Embryonic facial prominence (tissue), 1 donor: Measurements from ENCODE around the gene ELF2.
"Not testable (repeated sequence)": the region's sequence is repeated elsewhere in the genome, so short reads cannot be mapped to it uniquely, and the experiment has no call there.

Source experiments
- DNase-seq: peaks from one replicate; pipeline ENCODE4 v3.0.0-alpha.2; 2016; ENCODE audit errors: extremely low spot score

ELF2 gene

GRCh38 chr4:139082750-139083606, 94.0 kb downstream of the ELF2 start:
- peak; percentile 92 for DNase-seq

- DNase-seq = no peak
Observed at GRCh38 chr4:139078926-139079325, 98.1 kb downstream of the ELF2 start.

GRCh38 chr4:139077567-139078355, 99.3 kb downstream of the ELF2 start:
- DNase-seq = no peak

GRCh38 chr4:139076016-139076744, 100.8 kb downstream of the ELF2 start:
- DNase-seq = no peak

- no peak for DNase-seq
Observed at GRCh38 chr4:139060591-139060990, 116.4 kb downstream of the ELF2 start.

GRCh38 chr4:139059026-139059425, 118.0 kb downstream of the ELF2 start:
- not testable (repeated sequence) for DNase-seq

GRCh38 chr4:139054791-139055505, 122.1 kb downstream of the ELF2 start:
- DNase-seq = no peak

GRCh38 chr4:139053909-139054308, 123.1 kb downstream of the ELF2 start:
- DNase-seq = no peak

GRCh38 chr4:139050446-139050845, 126.6 kb downstream of the ELF2 start:
- DNase-seq = no peak

- no peak for DNase-seq
Observed at GRCh38 chr4:139048026-139048425, 129.0 kb downstream of the ELF2 start.

GRCh38 chr4:139044291-139044690, 132.7 kb downstream of the ELF2 start:
- DNase-seq = no peak

GRCh38 chr4:139042981-139043460, 134.0 kb downstream of the ELF2 start:
- DNase-seq = no peak

- DNase-seq = no peak
Observed at GRCh38 chr4:139038874-139039443, 138.1 kb downstream of the ELF2 start.

GRCh38 chr4:139036885-139037284, 140.1 kb downstream of the ELF2 start:
- no peak for DNase-seq

- no peak for DNase-seq
Observed at GRCh38 chr4:139035650-139036049, 141.4 kb downstream of the ELF2 start.

- DNase-seq = peak; percentile 61
Observed at GRCh38 chr4:139030614-139031235, 146.3 kb downstream of the ELF2 start.

- DNase-seq = not testable (repeated sequence)
Observed at GRCh38 chr4:139029866-139030363, 147.1 kb downstream of the ELF2 start.

GRCh38 chr4:139028191-139028661, 148.8 kb downstream of the ELF2 start:
- no peak for DNase-seq

- no peak for DNase-seq
Observed at GRCh38 chr4:139027776-139028175, 149.2 kb downstream of the ELF2 start.

GRCh38 chr4:139025841-139026240, 151.2 kb downstream of the ELF2 start:
- no peak for DNase-seq
